Upper lobe of left lung (tissue), 6 donors: ENCODE data around the gene SERPINA6. TPM values are rescaled to one million over a fixed set of nuclear protein-coding genes. Genes with fewer than 3 reads are reported as not detected.
A peak's percentile ranks its signal among the peaks of the same experiment; 100 is the strongest.
"Not testable (repeated sequence)": the region's sequence is repeated elsewhere in the genome, so short reads cannot be mapped to it uniquely, and the experiment has no call there.

ENCODE experiments used
- ATAC-seq, 2 donors: fragments of 200-7000 bp; cut with Tn5 transposase; one replicate each; pipeline ENCODE4 v1.9.1; 2022; ENCODE audit warnings: mild to moderate bottlenecking in 2 of 2, moderate library complexity in 2 of 2; ENCODE audit not compliant: low FRiP score in 2 of 2
- DNase-seq, 2 donors: peaks; one replicate each; pipeline ENCODE4 v3.0.0-alpha.2; 2019 to 2020
- H3K27ac ChIP-seq, 4 donors: fragments of 200-600 bp; sonication (generic); one replicate each; pipeline ENCODE4 v1.5.1; 2016 to 2019
- H3K27me3 ChIP-seq, 4 donors: fragments of 200-600 bp; sonication (generic); one replicate each; pipeline ENCODE4 v1.5.1; 2017 to 2019
- H3K36me3 ChIP-seq, 4 donors: fragments of 200-600 bp; sonication (generic); one replicate each; pipeline ENCODE4 v1.5.1; 2016 to 2019
- H3K4me1 ChIP-seq, 4 donors: fragments of 200-600 bp; sonication (generic); one replicate each; pipeline ENCODE4 v1.5.1; 2018 to 2019
- H3K4me3 ChIP-seq, 4 donors: fragments of 200-600 bp; sonication (generic); one replicate each; pipeline ENCODE4 v1.5.1; 2017 to 2019; ENCODE audit warnings: mild to moderate bottlenecking in 2 of 4, moderate library complexity in 1 of 4
- H3K9me3 ChIP-seq, 4 donors: fragments of 200-600 bp; sonication (generic); one replicate each; pipeline ENCODE4 v1.5.1; 2018 to 2019
- EP300 ChIP-seq, 4 donors: sonication (generic); formaldehyde crosslinking; IDR thresholded peaks; one replicate each; pipeline ENCODE4 v1.5.1; 2017; ENCODE audit warnings: antibody characterized with exemption in 4 of 4, control low read depth in 2 of 4
- POLR2A ChIP-seq, 4 donors: fragments of 450-650 bp; IDR thresholded peaks; one replicate each; pipeline ENCODE4 v1.5.1; 2016 to 2017; ENCODE audit warnings: antibody characterized with exemption in 4 of 4, mild to moderate bottlenecking in 2 of 4
- POLR2AphosphoS5 ChIP-seq, 2 donors: sonication (generic); formaldehyde crosslinking; IDR thresholded peaks; one replicate each; pipeline ENCODE4 v1.5.1; 2017; ENCODE audit warnings: antibody characterized with exemption in 2 of 2
- WGBS, 2 donors: methylation state at CpG; one replicate each; pipeline ENCODE4 v1.1.5; 2017 to 2018; 5-methylcytosine and 5-hydroxymethylcytosine counted together
- total RNA-seq, 6 donors: library from RNA; depleted of rRNA in 4 of 6; stranded (reverse); fragments of >200 nt in 4 of 6; gene quantifications; one replicate each; pipeline versions ENCODE4 v1.1.0 to v1.2.1, GENCODE V29; 2016 to 2021
- TF ChIP-seq, protein P1 (sequence below), 6 experiments: fragments of 450-650 bp in 4 of 6; fragments of 200-600 bp in 2 of 6; sonication (generic) in 2 of 6; IDR thresholded peaks; one replicate each; pipeline ENCODE4 v1.5.1; 2016 to 2019; ENCODE audit warnings: antibody characterized with exemption in 6 of 6
- donor health status: DM: no; HTN: no; CAD: no; lungs with moderate emphysema.
- donor health status: DM: no; HTN: yes; CAD: no; lungs with severe emphysema.

SERPINA6 gene
- total RNA-seq, 6 donors from 2014 or later: 0.46 to 0.51 (median 0.49) TPM; not detected in 3

DNA sequence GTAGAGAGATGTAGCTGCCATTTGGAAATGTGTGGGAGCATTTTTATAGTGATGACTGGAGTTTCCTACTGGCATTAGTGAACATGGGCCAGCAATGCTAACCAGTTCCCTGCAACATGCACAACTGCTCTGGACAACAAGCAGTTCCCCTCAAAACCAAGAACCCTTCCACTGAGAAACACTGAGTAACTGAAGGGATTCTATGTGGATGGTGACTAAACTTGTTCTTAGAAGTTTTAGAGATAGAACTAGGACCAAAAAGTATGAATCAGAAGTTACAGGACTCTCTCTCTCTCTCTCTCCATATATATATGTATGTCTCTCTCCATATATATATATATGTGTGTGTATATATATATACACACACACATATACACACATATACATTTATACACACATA is 38.0 kb downstream of the SERPINA6 start:
- no peak for ATAC-seq
- H3K27ac ChIP-seq: no peak overlapping the region

DNA sequence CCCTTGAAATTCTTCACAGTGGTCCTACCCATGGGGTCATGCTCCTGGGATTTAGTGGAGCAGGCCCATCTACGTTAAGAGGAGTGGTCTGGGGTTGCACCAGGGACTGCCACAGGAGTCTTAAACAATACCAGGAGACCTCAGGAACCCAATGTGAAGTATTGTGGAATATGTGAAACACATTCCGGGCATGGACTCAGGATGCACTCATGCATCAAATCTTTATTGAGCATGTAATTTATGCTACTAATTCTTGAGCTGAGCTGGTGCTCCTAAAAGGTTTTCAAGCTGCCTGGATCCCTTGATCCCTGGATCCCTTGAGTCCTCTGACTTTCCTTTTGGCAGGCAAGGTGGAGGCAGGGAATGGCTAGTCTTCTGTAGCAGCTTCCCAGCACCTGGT is 38.9 kb downstream of the SERPINA6 start:
- no peaks in the 10 kb centered on the region for H3K4me1 ChIP-seq
- WGBS, 2 donors: 78 to 88% methylated on average over 2 of the region's 2 CpGs
- no peak for ATAC-seq

More for the DNA sequence above, 38.0 kb downstream of the SERPINA6 start:
- no peak for TF ChIP-seq EP300 (IDR thresholded peaks at IDR 0.05)
- TF ChIP-seq, protein P1, sequence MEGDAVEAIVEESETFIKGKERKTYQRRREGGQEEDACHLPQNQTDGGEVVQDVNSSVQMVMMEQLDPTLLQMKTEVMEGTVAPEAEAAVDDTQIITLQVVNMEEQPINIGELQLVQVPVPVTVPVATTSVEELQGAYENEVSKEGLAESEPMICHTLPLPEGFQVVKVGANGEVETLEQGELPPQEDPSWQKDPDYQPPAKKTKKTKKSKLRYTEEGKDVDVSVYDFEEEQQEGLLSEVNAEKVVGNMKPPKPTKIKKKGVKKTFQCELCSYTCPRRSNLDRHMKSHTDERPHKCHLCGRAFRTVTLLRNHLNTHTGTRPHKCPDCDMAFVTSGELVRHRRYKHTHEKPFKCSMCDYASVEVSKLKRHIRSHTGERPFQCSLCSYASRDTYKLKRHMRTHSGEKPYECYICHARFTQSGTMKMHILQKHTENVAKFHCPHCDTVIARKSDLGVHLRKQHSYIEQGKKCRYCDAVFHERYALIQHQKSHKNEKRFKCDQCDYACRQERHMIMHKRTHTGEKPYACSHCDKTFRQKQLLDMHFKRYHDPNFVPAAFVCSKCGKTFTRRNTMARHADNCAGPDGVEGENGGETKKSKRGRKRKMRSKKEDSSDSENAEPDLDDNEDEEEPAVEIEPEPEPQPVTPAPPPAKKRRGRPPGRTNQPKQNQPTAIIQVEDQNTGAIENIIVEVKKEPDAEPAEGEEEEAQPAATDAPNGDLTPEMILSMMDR (IDR thresholded peaks at IDR 0.05): no peak
- no peak for DNase-seq
- H3K4me3 ChIP-seq: no peak overlapping the region
- H3K36me3 ChIP-seq: no peaks in the 10 kb centered on the region
- no peaks in the 10 kb centered on the region for H3K4me1 ChIP-seq
- no peaks in the 10 kb centered on the region for H3K27me3 ChIP-seq
- no peaks in the 10 kb centered on the region for H3K9me3 ChIP-seq

DNA sequence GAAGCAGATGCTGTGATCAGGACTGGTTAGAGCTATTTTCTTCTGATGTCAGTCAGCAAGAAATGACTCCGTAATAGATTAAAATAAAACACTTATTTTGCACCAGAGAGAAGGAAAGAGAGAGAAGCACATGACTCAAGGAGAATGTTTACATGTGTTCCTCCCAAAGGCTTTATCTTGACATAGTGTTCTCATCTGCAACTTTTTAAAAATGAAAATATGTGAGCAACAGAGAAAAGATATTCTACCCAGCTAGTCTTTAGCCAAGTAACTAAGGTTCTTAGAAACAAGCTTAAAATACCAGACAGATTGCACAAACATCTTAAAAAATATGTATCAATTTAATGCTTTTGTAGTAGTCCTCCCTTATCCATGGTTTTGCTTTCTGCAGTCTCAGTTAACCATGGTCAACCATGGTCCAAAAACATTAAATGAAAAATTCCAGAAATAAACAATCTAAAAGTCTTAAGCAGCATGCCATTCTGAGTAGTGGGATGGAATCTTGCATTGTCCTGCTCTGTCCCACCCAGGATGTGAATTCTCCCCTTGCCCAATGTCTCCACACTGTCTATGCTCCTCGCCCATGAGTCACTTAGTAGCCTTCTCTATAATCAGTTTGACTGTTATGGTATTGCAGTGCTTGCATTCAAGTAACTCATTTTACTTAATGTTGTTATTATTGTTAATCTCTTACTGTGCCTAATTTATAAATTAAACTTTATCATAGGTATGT is 40.0 kb downstream of the SERPINA6 start:
- WGBS, 2 donors: 93 to 98% methylated on average over 2 of the region's 2 CpGs
- DNase-seq: no peak
- TF ChIP-seq POLR2A (IDR thresholded peaks at IDR 0.05): no peak
- TF ChIP-seq EP300 (IDR thresholded peaks at IDR 0.05): no peak
- TF ChIP-seq, protein P1 (IDR thresholded peaks at IDR 0.05): no peak
- no peaks in the 10 kb centered on the region for H3K36me3 ChIP-seq
- no peak overlapping the region for H3K4me3 ChIP-seq
- no peak overlapping the region for H3K27ac ChIP-seq
- no peaks in the 10 kb centered on the region for H3K4me1 ChIP-seq
- H3K9me3 ChIP-seq: no peaks in the 10 kb centered on the region
- no peaks in the 10 kb centered on the region for H3K27me3 ChIP-seq
- ATAC-seq: peak in 1 of 2 donors; percentile 64

More for the DNA sequence above, 38.9 kb downstream of the SERPINA6 start:
- H3K9me3 ChIP-seq: no peaks in the 10 kb centered on the region
- no peak for DNase-seq
- H3K27me3 ChIP-seq: no peaks in the 10 kb centered on the region
- H3K4me3 ChIP-seq: no peak overlapping the region
- TF ChIP-seq, protein P1 (IDR thresholded peaks at IDR 0.05): no peak
- TF ChIP-seq EP300 (IDR thresholded peaks at IDR 0.05) (no peak), POLR2AphosphoS5 (IDR thresholded peaks at IDR 0.05) (no peak), POLR2A (IDR thresholded peaks at IDR 0.05) (no peak)
- H3K27ac ChIP-seq: no peak overlapping the region
- H3K36me3 ChIP-seq: no peaks in the 10 kb centered on the region

DNA sequence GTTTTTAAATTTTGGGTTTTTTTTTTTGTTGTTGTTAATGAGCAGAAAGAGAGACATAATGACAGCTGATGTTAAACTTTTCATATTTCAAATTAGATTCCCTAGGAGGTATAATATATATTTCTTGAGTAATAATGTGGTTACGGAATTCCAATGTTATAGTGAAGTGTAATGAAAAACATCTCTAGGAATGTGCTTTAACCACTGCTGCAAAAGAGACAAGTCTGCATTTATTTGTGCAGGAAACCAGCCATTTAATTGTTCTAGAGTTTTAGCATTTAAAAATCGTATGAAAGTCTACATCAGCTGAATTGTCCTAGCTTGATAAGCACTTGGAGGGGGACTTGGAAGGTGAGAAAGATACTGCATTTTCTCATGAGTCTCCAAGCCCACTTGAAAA is 44.4 kb downstream of the SERPINA6 start:
- Histone ChIP-seq H3K4me3 (no peak overlapping the region), H3K27me3 (no peaks in the 10 kb centered on the region), H3K9me3 (no peaks in the 10 kb centered on the region), H3K4me1 (no peaks in the 10 kb centered on the region), H3K36me3 (no peaks in the 10 kb centered on the region), H3K27ac (no peak overlapping the region)
- DNase-seq (no peak), ATAC-seq (no peak)
- TF ChIP-seq POLR2A (IDR thresholded peaks at IDR 0.05) (no peak), EP300 (IDR thresholded peaks at IDR 0.05) (no peak), POLR2AphosphoS5 (IDR thresholded peaks at IDR 0.05) (no peak)
- TF ChIP-seq, protein P1 (IDR thresholded peaks at IDR 0.05): no peak
- 63 to 82% methylated on average over 2 of the region's 2 CpGs for WGBS, 2 donors

DNA sequence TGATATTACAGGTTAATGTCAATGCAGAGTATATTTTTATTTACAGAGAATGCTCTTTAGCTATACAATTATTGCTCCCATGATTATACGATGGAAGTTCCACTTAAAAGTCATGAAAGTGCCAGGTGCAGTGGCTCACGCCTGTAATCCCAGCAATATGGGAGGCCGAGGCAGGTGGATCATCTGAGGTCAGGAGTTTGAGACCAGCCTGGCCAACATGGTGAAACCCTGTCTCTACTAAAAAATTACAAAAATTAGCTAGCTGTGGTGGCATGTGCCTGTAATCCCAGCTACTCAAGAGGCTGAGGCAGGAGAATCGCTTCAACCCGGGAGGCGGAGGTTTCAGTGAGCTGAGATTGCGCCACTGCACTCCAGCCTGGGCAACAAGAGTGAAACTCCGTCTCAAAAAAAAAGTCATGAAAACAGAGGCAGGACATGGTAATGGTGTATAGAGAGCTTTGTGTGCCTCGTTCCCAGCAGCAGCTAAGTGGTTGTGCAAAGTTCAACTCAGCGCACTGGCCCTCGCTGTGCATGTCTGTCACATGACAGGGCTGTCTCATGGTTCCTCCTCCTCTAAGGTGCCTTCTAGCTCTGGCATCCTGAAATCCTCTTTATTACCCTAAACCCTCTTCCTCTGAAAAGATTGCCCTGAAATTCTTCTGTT is 46.1 kb downstream of the SERPINA6 start:
- ATAC-seq, DNase-seq, H3K36me3 ChIP-seq, H3K9me3 ChIP-seq, H3K4me1 ChIP-seq, H3K27me3 ChIP-seq, H3K27ac ChIP-seq, H3K4me3 ChIP-seq: not testable (repeated sequence)
- 81 to 88% methylated on average over 11 of the region's 11 CpGs for WGBS, 2 donors
